Spinal cord (tissue), 10 donors: ENCODE results near the gene RAPGEF1. TPM values are rescaled to one million over a fixed set of nuclear protein-coding genes. Genes with fewer than 3 reads are reported as not detected.

Source experiments
- DNase-seq, 6 donors: peaks; one replicate each; pipeline versions ENCODE4 v3.0.0 to v3.0.0-alpha.2; 2013 to 2015; ENCODE audit warnings: low spot score in 6 of 6, low read depth in 4 of 6
- H3K27ac ChIP-seq: one replicate; pipeline ENCODE4 v1.5.1; 2013; ENCODE audit warnings: low read depth, low read length, control low read depth
- H3K27me3 ChIP-seq: one replicate; pipeline ENCODE4 v1.6.1; 2013; ENCODE audit warnings: low read length; ENCODE audit not compliant: control insufficient read depth, insufficient read depth
- H3K36me3 ChIP-seq: one replicate; pipeline ENCODE4 v1.6.1; 2013; ENCODE audit warnings: low read length; ENCODE audit not compliant: control insufficient read depth, insufficient read depth
- H3K4me1 ChIP-seq: one replicate; pipeline ENCODE4 v1.6.1; 2013; ENCODE audit warnings: low read length; ENCODE audit not compliant: control insufficient read depth, insufficient read depth
- H3K4me3 ChIP-seq: one replicate; pipeline ENCODE4 v1.5.1; 2013; ENCODE audit warnings: low read depth, low read length, control low read depth
- H3K9me3 ChIP-seq: one replicate; pipeline ENCODE4 v1.6.1; 2013; ENCODE audit warnings: low read length; ENCODE audit not compliant: control insufficient read depth, insufficient read depth
- WGBS: methylation state at CpG from one replicate; pipeline ENCODE4 v1.1.5; 2013; ENCODE audit warnings: missing lambda C conversion rate; ENCODE audit not compliant: insufficient coverage; 5-methylcytosine and 5-hydroxymethylcytosine counted together
- polyA plus RNA-seq, 2 donors: library from polyadenylated mRNA; unstranded; fragments of 120-200 nt; gene quantifications; one replicate each; pipeline ENCODE4 v1.2.1, GENCODE V29; 2013; ENCODE audit not compliant: insufficient read length in 2 of 2
- total RNA-seq, 2 donors: library from RNA; depleted of rRNA in 1 of 2; stranded (reverse); fragments of 120-200 nt in 1 of 2; fragments of >200 nt in 1 of 2; gene quantifications; one replicate each; pipeline versions ENCODE4 v1.2.3 to v1.2.4, GENCODE V29; 2013 to 2014
- donor health status: healthy.

Gene RAPGEF1
- total and polyA plus RNA-seq, 4 donors, result 39.7 to 175 (median 89.2) TPM

GRCh38 chr9:131676431-131676972, 63.4 kb downstream of the RAPGEF1 start:
- WGBS, result 69% methylated on average over 6 of the region's 6 CpGs
- Histone ChIP-seq H3K9me3 (no peaks in the 10 kb centered on the region), H3K4me1 (peaks cover 40% of the 10 kb centered on the region), H3K27me3 (no peaks in the 10 kb centered on the region), H3K36me3 (peaks cover 3% of the 10 kb centered on the region), H3K27ac (peak overlapping the region; percentile 26), H3K4me3 (no peak overlapping the region)
- no peak for DNase-seq

GRCh38 chr9:131675437-131676022, 64.3 kb downstream of the RAPGEF1 start:
- no peaks in the 10 kb centered on the region for H3K9me3 ChIP-seq
- DNase-seq, result no peak
- peaks cover 41% of the 10 kb centered on the region for H3K4me1 ChIP-seq
- H3K27me3 ChIP-seq, result no peaks in the 10 kb centered on the region
- H3K36me3 ChIP-seq, result peaks cover 3% of the 10 kb centered on the region
- 97% methylated on average over 4 of the region's 6 CpGs for WGBS
- no peak overlapping the region for H3K27ac ChIP-seq
- H3K4me3 ChIP-seq, result no peak overlapping the region

- peaks cover 3% of the 10 kb centered on the region for H3K36me3 ChIP-seq
- H3K4me3 ChIP-seq, result no peak overlapping the region
- peaks cover 48% of the 10 kb centered on the region for H3K4me1 ChIP-seq
- no peaks in the 10 kb centered on the region for H3K9me3 ChIP-seq
- 77% methylated on average over 24 of the region's 29 CpGs for WGBS
- DNase-seq, result no peak
- H3K27ac ChIP-seq, result no peak overlapping the region
- H3K27me3 ChIP-seq, result no peaks in the 10 kb centered on the region
Observed at GRCh38 chr9:131674425-131675421, 65.2 kb downstream of the RAPGEF1 start.

GRCh38 chr9:131673531-131673930, 66.3 kb downstream of the RAPGEF1 start:
- no peak for DNase-seq
- Histone ChIP-seq H3K4me1 (peaks cover 50% of the 10 kb centered on the region), H3K9me3 (no peaks in the 10 kb centered on the region), H3K27ac (no peak overlapping the region), H3K36me3 (peaks cover 3% of the 10 kb centered on the region), H3K4me3 (no peak overlapping the region), H3K27me3 (no peaks in the 10 kb centered on the region)
- WGBS, result 88% methylated on average over 7 of the region's 7 CpGs

GRCh38 chr9:131673068-131673467, 66.8 kb downstream of the RAPGEF1 start:
- no peak overlapping the region for H3K4me3 ChIP-seq
- no peaks in the 10 kb centered on the region for H3K9me3 ChIP-seq
- whole genome bisulfite sequencing, result no CpG with 5 or more reads among the region's 1 CpG
- H3K27me3 ChIP-seq, result no peaks in the 10 kb centered on the region
- H3K4me1 ChIP-seq, result peaks cover 53% of the 10 kb centered on the region
- no peak overlapping the region for H3K27ac ChIP-seq
- peaks cover 3% of the 10 kb centered on the region for H3K36me3 ChIP-seq
- DNase-seq, result no peak

- no peak for DNase-seq
- Histone ChIP-seq H3K4me3 (no peak overlapping the region), H3K27me3 (no peaks in the 10 kb centered on the region), H3K4me1 (peaks cover 54% of the 10 kb centered on the region), H3K9me3 (no peaks in the 10 kb centered on the region), H3K36me3 (peaks cover 3% of the 10 kb centered on the region), H3K27ac (no peak overlapping the region)
- WGBS, result 75% methylated on average over 2 of the region's 4 CpGs
Observed at GRCh38 chr9:131672451-131672850, 67.4 kb downstream of the RAPGEF1 start.

GRCh38 chr9:131671133-131671520, 68.7 kb downstream of the RAPGEF1 start:
- 61% methylated on average over 9 of the region's 9 CpGs for WGBS
- peaks cover 56% of the 10 kb centered on the region for H3K4me1 ChIP-seq
- no peak overlapping the region for H3K4me3 ChIP-seq
- H3K36me3 ChIP-seq, result peaks cover 3% of the 10 kb centered on the region
- no peak for DNase-seq
- H3K27ac ChIP-seq, result no peak overlapping the region
- no peaks in the 10 kb centered on the region for H3K27me3 ChIP-seq
- no peaks in the 10 kb centered on the region for H3K9me3 ChIP-seq

GRCh38 chr9:131670247-131671132, 69.4 kb downstream of the RAPGEF1 start:
- no peaks in the 10 kb centered on the region for H3K27me3 ChIP-seq
- no peak for DNase-seq
- no peak overlapping the region for H3K4me3 ChIP-seq
- H3K4me1 ChIP-seq, result peaks cover 52% of the 10 kb centered on the region
- H3K9me3 ChIP-seq, result no peaks in the 10 kb centered on the region
- no peak overlapping the region for H3K27ac ChIP-seq
- H3K36me3 ChIP-seq, result peaks cover 3% of the 10 kb centered on the region
- 77% methylated on average over 7 of the region's 13 CpGs for WGBS
